ENCODE data around the gene COQ5.

- TF ChIP-seq, protein P1, sequence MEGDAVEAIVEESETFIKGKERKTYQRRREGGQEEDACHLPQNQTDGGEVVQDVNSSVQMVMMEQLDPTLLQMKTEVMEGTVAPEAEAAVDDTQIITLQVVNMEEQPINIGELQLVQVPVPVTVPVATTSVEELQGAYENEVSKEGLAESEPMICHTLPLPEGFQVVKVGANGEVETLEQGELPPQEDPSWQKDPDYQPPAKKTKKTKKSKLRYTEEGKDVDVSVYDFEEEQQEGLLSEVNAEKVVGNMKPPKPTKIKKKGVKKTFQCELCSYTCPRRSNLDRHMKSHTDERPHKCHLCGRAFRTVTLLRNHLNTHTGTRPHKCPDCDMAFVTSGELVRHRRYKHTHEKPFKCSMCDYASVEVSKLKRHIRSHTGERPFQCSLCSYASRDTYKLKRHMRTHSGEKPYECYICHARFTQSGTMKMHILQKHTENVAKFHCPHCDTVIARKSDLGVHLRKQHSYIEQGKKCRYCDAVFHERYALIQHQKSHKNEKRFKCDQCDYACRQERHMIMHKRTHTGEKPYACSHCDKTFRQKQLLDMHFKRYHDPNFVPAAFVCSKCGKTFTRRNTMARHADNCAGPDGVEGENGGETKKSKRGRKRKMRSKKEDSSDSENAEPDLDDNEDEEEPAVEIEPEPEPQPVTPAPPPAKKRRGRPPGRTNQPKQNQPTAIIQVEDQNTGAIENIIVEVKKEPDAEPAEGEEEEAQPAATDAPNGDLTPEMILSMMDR (IDR thresholded peaks at IDR 0.05): no peak
- TF ChIP-seq POLR2A (IDR thresholded peaks at IDR 0.05): no peak
Measured at GRCh38 chr12:120537856-120538220, 8.9 kb upstream of the COQ5 start.
